Measurements from ENCODE around the gene NPC2. TPM values are rescaled to one million over a fixed set of nuclear protein-coding genes. Genes with fewer than 3 reads are reported as not detected.

Gene NPC2
- polyA plus RNA-seq, 1 donor from 2014 or later = 46.8 TPM

- H2AFZ ChIP-seq (ENCODE audit: low read depth, low read length) = no peak overlapping the region
- H3K9me2 ChIP-seq (ENCODE audit: insufficient read depth, low read length) = no peaks in the 10 kb centered on the region
- no peak overlapping the region for H3K9ac ChIP-seq (ENCODE audit: low read length)
- H3K36me3 ChIP-seq (ENCODE audit: insufficient read depth, low read length) = no peaks in the 10 kb centered on the region
- H3K4me3 ChIP-seq (ENCODE audit: low read length) = no peak overlapping the region
- TF ChIP-seq CTCF (IDR thresholded peaks at IDR 0.05; ENCODE audit: poor library complexity, severe bottlenecking) (no peak), MXI1 (conservative IDR thresholded peaks at IDR 0.05; ENCODE audit: poor library complexity, severe bottlenecking) (no peak), RAD21 (conservative IDR thresholded peaks at IDR 0.05) (no peak), TAF1 (IDR thresholded peaks at IDR 0.05; ENCODE audit: low read depth) (no peak), SMC3 (conservative IDR thresholded peaks at IDR 0.05; ENCODE audit: poor library complexity) (no peak), EZH2 (IDR thresholded peaks at IDR 0.05; ENCODE audit: borderline replicate concordance, insufficient read depth, low read length, poor library complexity, severe bottlenecking) (no peak), EP300 (conservative IDR thresholded peaks at IDR 0.05; ENCODE audit: poor library complexity, severe bottlenecking) (no peak), POLR2AphosphoS5 (IDR thresholded peaks at IDR 0.05) (no peak), REST (IDR thresholded peaks at IDR 0.05; ENCODE audit: borderline replicate concordance) (no peak)
- no peaks in the 10 kb centered on the region for H4K20me1 ChIP-seq (ENCODE audit: insufficient read depth)
- H3K27ac ChIP-seq (ENCODE audit: low read length) = no peak overlapping the region
- no peaks in the 10 kb centered on the region for H3K27me3 ChIP-seq (ENCODE audit: insufficient read depth, low read depth, low read length)
- no peaks in the 10 kb centered on the region for H3K79me2 ChIP-seq (replicated peaks; ENCODE audit: insufficient read depth, low read length)
- H3K9me3 ChIP-seq (ENCODE audit: low read length) = no peaks in the 10 kb centered on the region
- H3K4me2 ChIP-seq (ENCODE audit: low read length) = no peak overlapping the region
- H3F3A ChIP-seq (ENCODE audit: insufficient read depth, low read length, poor library complexity, severe bottlenecking) = no peaks in the 10 kb centered on the region
Measured at GRCh38 chr14:74521756-74522155, 28.7 kb upstream of the NPC2 start.

- Histone ChIP-seq H3K4me2 (ENCODE audit: low read length) (no peak overlapping the region), H3K9me3 (ENCODE audit: low read length) (no peaks in the 10 kb centered on the region), H3K79me2 (replicated peaks; ENCODE audit: insufficient read depth, low read length) (no peaks in the 10 kb centered on the region), H3K27ac (ENCODE audit: low read length) (no peak overlapping the region), H4K20me1 (ENCODE audit: insufficient read depth) (no peaks in the 10 kb centered on the region), H3K9ac (ENCODE audit: low read length) (no peak overlapping the region), H3F3A (ENCODE audit: insufficient read depth, low read length, poor library complexity, severe bottlenecking) (no peaks in the 10 kb centered on the region), H3K4me3 (ENCODE audit: low read length) (no peak overlapping the region), H3K9me2 (ENCODE audit: insufficient read depth, low read length) (no peaks in the 10 kb centered on the region), H3K36me3 (ENCODE audit: insufficient read depth, low read length) (no peaks in the 10 kb centered on the region), H3K27me3 (ENCODE audit: insufficient read depth, low read depth, low read length) (no peaks in the 10 kb centered on the region), H2AFZ (ENCODE audit: low read depth, low read length) (no peak overlapping the region)
- TF ChIP-seq POLR2AphosphoS5 (IDR thresholded peaks at IDR 0.05) = no peak
- TF ChIP-seq RAD21 (conservative IDR thresholded peaks at IDR 0.05) = no peak
- no peak for TF ChIP-seq EP300 (conservative IDR thresholded peaks at IDR 0.05; ENCODE audit: poor library complexity, severe bottlenecking)
- TF ChIP-seq REST (IDR thresholded peaks at IDR 0.05; ENCODE audit: borderline replicate concordance) = no peak
- TF ChIP-seq MXI1 (conservative IDR thresholded peaks at IDR 0.05; ENCODE audit: poor library complexity, severe bottlenecking) = no peak
- TF ChIP-seq CTCF (IDR thresholded peaks at IDR 0.05; ENCODE audit: poor library complexity, severe bottlenecking) = no peak
- TF ChIP-seq TAF1 (IDR thresholded peaks at IDR 0.05; ENCODE audit: low read depth) = no peak
- no peak for TF ChIP-seq SMC3 (conservative IDR thresholded peaks at IDR 0.05; ENCODE audit: poor library complexity)
- TF ChIP-seq EZH2 (IDR thresholded peaks at IDR 0.05; ENCODE audit: borderline replicate concordance, insufficient read depth, low read length, poor library complexity, severe bottlenecking) = no peak
Measured at GRCh38 chr14:74519316-74520074, 26.4 kb upstream of the NPC2 start.

Data from neural cell (in vitro differentiated cells).